Left lung (tissue), 14 donors: Measurements from ENCODE around the gene STAB2. TPM values are rescaled to one million over a fixed set of nuclear protein-coding genes. Genes with fewer than 3 reads are reported as not detected.

Experiments used
- ATAC-seq: fragments of 200-7000 bp; cut with Tn5 transposase; one replicate; pipeline ENCODE4 v1.9.1; 2020; ENCODE audit warnings: moderate library complexity
- DNase-seq, 4 donors: peaks; one replicate each; pipeline ENCODE4 v3.0.0-alpha.2; 2013 to 2020
- H3K27ac ChIP-seq, 2 donors: fragments of 200-600 bp; sonication (generic) in 1 of 2; one replicate each; pipeline versions ENCODE4 v1.5.0 to v1.8.0; 2020 to 2021
- H3K27me3 ChIP-seq, 2 donors: fragments of 200-600 bp; sonication (generic) in 1 of 2; one replicate each; pipeline versions ENCODE4 v1.5.0 to v1.8.0; 2020 to 2021
- H3K36me3 ChIP-seq, 2 donors: fragments of 200-600 bp; sonication (generic) in 1 of 2; one replicate each; pipeline versions ENCODE4 v1.5.0 to v1.8.0; 2020 to 2021
- H3K4me1 ChIP-seq, 2 donors: fragments of 200-600 bp; one replicate each; pipeline ENCODE4 v1.8.0; 2021
- H3K4me3 ChIP-seq, 2 donors: fragments of 200-600 bp; sonication (generic) in 1 of 2; one replicate each; pipeline versions ENCODE4 v1.5.0 to v1.8.0; 2020 to 2021; ENCODE audit warnings: mild to moderate bottlenecking in 1 of 2
- H3K9me3 ChIP-seq, 2 donors: fragments of 200-600 bp; sonication (generic) in 1 of 2; one replicate each; pipeline versions ENCODE4 v1.5.0 to v1.8.0; 2020 to 2021
- CTCF ChIP-seq, 2 donors: fragments of 200-600 bp; sonication (generic) in 1 of 2; IDR thresholded peaks; one replicate each; pipeline versions ENCODE4 v1.5.0 to v1.8.0; 2021; ENCODE audit warnings: antibody characterized with exemption in 2 of 2
- intact Hi-C, 2 donors: fragments of 100-400 bp; cut with DNase I; formaldehyde crosslinking; loops; one replicate each; pipeline versions ENCODE4 v1.11.2 to v1.14.2; 2022
- long read RNA-seq, 12 donors: library from polyadenylated mRNA in 2 of 12; unstranded in 2 of 12; transcript quantifications; one replicate each; pipeline ENCODE4 v2.0.0 and lab custom pipeline, GENCODE V29; 2019 to 2026
- polyA plus RNA-seq, 6 donors: library from polyadenylated mRNA; unstranded; fragments of 120-200 nt; gene quantifications; one replicate each; pipeline ENCODE4 v1.2.1, GENCODE V29; 2013; ENCODE audit not compliant: insufficient read length in 6 of 6
- total RNA-seq, 2 donors: library from RNA; stranded (reverse); fragmentation: NEBNext Ultra II Directional; extraction: Animal tissue kit (Norgen Biotek cat#: 25700); gene quantifications; one replicate each; pipeline ENCODE4 v1.2.1, GENCODE V29; 2021
- donor health status: DM: no; HTN: yes; CAD: no.
- donor health status: DM: no; HTN: no; CAD: no.

Gene STAB2
- 1 to 10 TPM; 1.3 to 2.7 TPM for total RNA-seq
- 10 to 100 TPM; 23.7 to 41.9 (median 31.7) TPM for polyA plus RNA-seq
- long read RNA-seq, donor 1, partial matches to known transcripts: 6 of 6 reads
- long read RNA-seq, donor 1, other reads (novel, unspliced or antisense): 0 of 6 reads
- long read RNA-seq, donor 2: 0 reads
- long read RNA-seq, donor 3: 0 reads
- long read RNA-seq, donor 4: 0 reads
- long read RNA-seq, donor 5: 0 reads
- long read RNA-seq, donor 6: 0 reads
- long read RNA-seq, donor 7: 0 reads
- long read RNA-seq, donor 8, partial matches to known transcripts: 7 of 7 reads
- long read RNA-seq, donor 8, other reads (novel, unspliced or antisense): 0 of 7 reads
- long read RNA-seq, donor 9: 0 reads
- long read RNA-seq, donor 10, partial matches to known transcripts: 1 of 1 reads
- long read RNA-seq, donor 10, other reads (novel, unspliced or antisense): 0 of 1 reads
- long read RNA-seq, donor 11: 0 reads
- long read RNA-seq, donor 12: 0 reads

- ATAC-seq: no peak
- no peaks in the 10 kb centered on the region for H3K4me1 ChIP-seq
- H3K36me3 ChIP-seq: no peaks in the 10 kb centered on the region
- no peak within 1 kb of the TSS for H3K27ac ChIP-seq
- no peak for TF ChIP-seq CTCF (IDR thresholded peaks at IDR 0.05)
- no peak for DNase-seq
- H3K9me3 ChIP-seq: no peaks in the 10 kb centered on the region
- peaks cover 0 to 10% of the 10 kb centered on the region in 2 donors for H3K27me3 ChIP-seq
- H3K4me3 ChIP-seq: no peak within 1 kb of the TSS
- intact Hi-C loops: no loop called here
Observed at GRCh38 chr12:103586791-103587370, at the start of gene STAB2. TSS of gene STAB2 (plus strand) at chr12:103587273. CDS start at chr12:103587477, 204 bp downstream.

- no peaks in the 10 kb centered on the region for H3K4me1 ChIP-seq
- no peak overlapping the region for H3K27ac ChIP-seq
- H3K4me3 ChIP-seq: no peak overlapping the region
- no peaks in the 10 kb centered on the region for H3K27me3 ChIP-seq
- H3K36me3 ChIP-seq: no peaks in the 10 kb centered on the region
- no peaks in the 10 kb centered on the region for H3K9me3 ChIP-seq
- ATAC-seq (no peak), DNase-seq (no peak)
- intact Hi-C loops: no loop called here
- no peak for TF ChIP-seq CTCF (IDR thresholded peaks at IDR 0.05)
Observed at GRCh38 chr12:103538397-103538796, 48.7 kb upstream of the STAB2 start.

- H3K27ac ChIP-seq: no peak overlapping the region
- intact Hi-C loops: no loop called here
- H3K36me3 ChIP-seq: no peaks in the 10 kb centered on the region
- H3K4me1 ChIP-seq: no peaks in the 10 kb centered on the region
- no peaks in the 10 kb centered on the region for H3K27me3 ChIP-seq
- no peak for ATAC-seq
- DNase-seq: no peak
- H3K4me3 ChIP-seq: no peak overlapping the region
- H3K9me3 ChIP-seq: no peaks in the 10 kb centered on the region
- TF ChIP-seq CTCF (IDR thresholded peaks at IDR 0.05): no peak
Observed at GRCh38 chr12:103540319-103540718, 46.8 kb upstream of the STAB2 start.

GRCh38 chr12:103542078-103542477, 45.0 kb upstream of the STAB2 start:
- Histone ChIP-seq H3K9me3 (no peaks in the 10 kb centered on the region), H3K4me1 (no peaks in the 10 kb centered on the region), H3K4me3 (no peak overlapping the region), H3K27me3 (no peaks in the 10 kb centered on the region), H3K27ac (no peak overlapping the region), H3K36me3 (no peaks in the 10 kb centered on the region)
- DNase-seq (no peak), ATAC-seq (no peak)
- TF ChIP-seq CTCF (IDR thresholded peaks at IDR 0.05): no peak
- intact Hi-C loops: no loop called here

GRCh38 chr12:103546959-103547358, 40.1 kb upstream of the STAB2 start:
- DNase-seq (no peak), ATAC-seq (no peak)
- intact Hi-C loops: loop anchor here in 1 of 2 donors (5.0 kb wide), 1 partner anchor 600 kb away; no protein-coding TSS in a partner anchor
- H3K27me3 ChIP-seq: peaks cover 0 to 2% of the 10 kb centered on the region in 2 donors
- H3K27ac ChIP-seq: no peak overlapping the region
- no peaks in the 10 kb centered on the region for H3K36me3 ChIP-seq
- H3K9me3 ChIP-seq: no peaks in the 10 kb centered on the region
- H3K4me1 ChIP-seq: no peaks in the 10 kb centered on the region
- no peak for TF ChIP-seq CTCF (IDR thresholded peaks at IDR 0.05)
- no peak overlapping the region for H3K4me3 ChIP-seq
